ENCODE data around the gene TTF1. TPM values are rescaled to one million over a fixed set of nuclear protein-coding genes. Genes with fewer than 3 reads are reported as not detected.
A peak's percentile ranks its signal among the peaks of the same experiment; 100 is the strongest.

Gene TTF1
- total and polyA plus RNA-seq, 10 of the 15 experiments (the other 5 are each of a cell fraction or from before 2014, with no cell fraction given): 11.3 to 25.5 (median 16.0) TPM

GRCh38 chr9:132401824-132402223 is 4.8 kb downstream of the TTF1 start:
- WGBS (ENCODE audit: insufficient coverage, insufficient replicate concordance, low lambda C conversion rate, missing lambda C conversion rate): 98% methylated on average over 4 of the region's 4 CpGs
- Histone ChIP-seq H3K36me3 (ENCODE audit: control insufficient read depth in 2 of 2, insufficient read depth in 2 of 2, low read length in 1 of 2) (peaks cover 9 to 21% of the 10 kb centered on the region in 2 experiments), H3K9me3 (replicated peaks; ENCODE audit: control insufficient read depth, insufficient read depth, low read length) (no peaks in the 10 kb centered on the region), H3K4me3 (no peak overlapping the region), H3K4me2 (ENCODE audit: control insufficient read depth, insufficient read depth) (no peak overlapping the region), H3K27ac (ENCODE audit: control insufficient read depth, insufficient read depth) (no peak overlapping the region), H3K4me1 (ENCODE audit: control insufficient read depth, insufficient read depth, low read length) (peaks cover 5% of the 10 kb centered on the region), H3K27me3 (replicated peaks in 1 of 2; ENCODE audit: control insufficient read depth in 2 of 2, insufficient read depth in 2 of 2, low read length in 1 of 2) (no peaks in the 10 kb centered on the region), H3K79me2 (ENCODE audit: control insufficient read depth, insufficient read depth, low read length) (peaks cover 31% of the 10 kb centered on the region), H2AFZ (ENCODE audit: control insufficient read depth, low read depth, low read length) (no peak overlapping the region), H4K20me1 (ENCODE audit: control insufficient read depth, insufficient read depth) (no peaks in the 10 kb centered on the region), H3K9ac (ENCODE audit: control insufficient read depth, insufficient read depth, low read length) (no peak overlapping the region)
- CTCF ChIA-PET: no interaction called here
- DNase-seq (ENCODE audit: low read depth, low spot score): no peak
- TF ChIP-seq CHD4 (IDR thresholded peaks at IDR 0.05) (no peak), FOXK2 (IDR thresholded peaks at IDR 0.05) (no peak), BCLAF1 (IDR thresholded peaks at IDR 0.05) (no peak), ZNF274 (IDR thresholded peaks at IDR 0.05; ENCODE audit: insufficient read depth, insufficient read length) (no peak), ASH2L (IDR thresholded peaks at IDR 0.05; ENCODE audit: borderline replicate concordance, low read depth) (no peak), NKRF (conservative IDR thresholded peaks at IDR 0.05) (no peak), SMC3 (IDR thresholded peaks at IDR 0.05; ENCODE audit: borderline replicate concordance, low read length) (no peak), SREBF1 (IDR thresholded peaks at IDR 0.05; ENCODE audit: low read length) (no peak), ELK1 (IDR thresholded peaks at IDR 0.05; ENCODE audit: low read depth, low read length) (no peak), MEF2A (IDR thresholded peaks at IDR 0.05; ENCODE audit: insufficient read depth, low read depth, low read length) (no peak), CBX3 (IDR thresholded peaks at IDR 0.05; ENCODE audit: borderline replicate concordance, low read depth) (no peak), ESRRA (IDR thresholded peaks at IDR 0.05; ENCODE audit: low read length) (no peak), GABPA (IDR thresholded peaks at IDR 0.05; ENCODE audit: low read depth) (no peak), STAT1 (conservative IDR thresholded peaks at IDR 0.05) (no peak)
- BruUV-seq (replicated peaks): TSS peak; percentile 39
- FAIRE-seq: no peak
- POLR2A ChIA-PET: no interaction called here
- in situ Hi-C loops (cut with MboI): no loop called here
- SMC1A ChIA-PET (ENCODE audit: uncharacterized antibody, unreplicated experiment): no interaction called here
- no peak for ATAC-seq
- RAD21 ChIA-PET (ENCODE audit: unreplicated experiment): no interaction called here
- intact Hi-C loops (cut with micrococcal nuclease; ENCODE audit: unreplicated experiment): no loop called here

All from GM12878 (cell line).